Body of pancreas (tissue), 4 donors: ENCODE results near the gene DNAJB8. TPM values are rescaled to one million over a fixed set of nuclear protein-coding genes. Genes with fewer than 3 reads are reported as not detected.

Source experiments
- ATAC-seq: fragments of 150-250 bp; one replicate; pipeline ENCODE4 v1.9.1; 2016
- DNase-seq, 4 donors: peaks; one replicate each; pipeline ENCODE4 v3.0.0-alpha.2; 2019
- H3K27ac ChIP-seq, 4 donors: fragments of 200-600 bp; sonication (generic); 1 replicate in 3 of 4; 2 replicates in 1 of 4; pipeline versions ENCODE4 v1.5.1 to v1.6.1; 2016 to 2019; ENCODE audit warnings: mild to moderate bottlenecking in 1 of 4, mixed read lengths in 1 of 4, moderate library complexity in 1 of 4
- H3K27me3 ChIP-seq, 2 donors: fragments of 200-600 bp; sonication (generic); one replicate each; pipeline ENCODE4 v1.6.0; 2016; ENCODE audit warnings: mild to moderate bottlenecking in 1 of 2
- H3K36me3 ChIP-seq, 2 donors: fragments of 200-600 bp; sonication (generic); replicated peaks in 1 of 2; 2 replicates each; pipeline ENCODE4 v1.5.1; 2016; ENCODE audit warnings: low read depth in 2 of 2; ENCODE audit not compliant: insufficient read depth in 1 of 2
- H3K4me1 ChIP-seq: fragments of 200-600 bp; sonication (generic); one replicate; pipeline ENCODE4 v1.6.0; 2016
- H3K4me3 ChIP-seq, 2 donors: fragments of 200-600 bp; sonication (generic); 1 replicate in 1 of 2; 2 replicates in 1 of 2; pipeline ENCODE4 v1.5.1; 2016 to 2019
- H3K9me3 ChIP-seq, 3 donors: fragments of 200-600 bp; sonication (generic); 1 replicate in 2 of 3; 2 replicates in 1 of 3; pipeline ENCODE4 v1.5.1; 2016
- POLR2A ChIP-seq, 3 donors: fragments of 450-650 bp; IDR thresholded peaks; one replicate each; pipeline ENCODE4 v1.6.1; 2016; ENCODE audit warnings: antibody characterized with exemption in 3 of 3, mild to moderate bottlenecking in 2 of 3
- WGBS, 2 donors: methylation state at CpG; one replicate each; pipeline ENCODE4 v1.1.5; 2017; 5-methylcytosine and 5-hydroxymethylcytosine counted together
- intact Hi-C: fragments of 100-400 bp; cut with DNase I; formaldehyde crosslinking; loops from one replicate; pipeline ENCODE4 v1.15.1; 2023
- total RNA-seq, 2 donors: library from RNA; depleted of rRNA; stranded (reverse); fragments of >200 nt; gene quantifications; one replicate each; pipeline ENCODE4 v1.1.0, GENCODE V29; 2016
- TF ChIP-seq, protein P1 (sequence below), 7 experiments: fragments of 450-650 bp in 4 of 7; fragments of 200-600 bp in 3 of 7; sonication (generic) in 3 of 7; IDR thresholded peaks; one replicate each; pipeline ENCODE4 v1.5.1; 2016 to 2019; ENCODE audit warnings: antibody characterized with exemption in 7 of 7

The DNAJB8 gene
- total RNA-seq, 2 donors from 2014 or later = not detected

DNA sequence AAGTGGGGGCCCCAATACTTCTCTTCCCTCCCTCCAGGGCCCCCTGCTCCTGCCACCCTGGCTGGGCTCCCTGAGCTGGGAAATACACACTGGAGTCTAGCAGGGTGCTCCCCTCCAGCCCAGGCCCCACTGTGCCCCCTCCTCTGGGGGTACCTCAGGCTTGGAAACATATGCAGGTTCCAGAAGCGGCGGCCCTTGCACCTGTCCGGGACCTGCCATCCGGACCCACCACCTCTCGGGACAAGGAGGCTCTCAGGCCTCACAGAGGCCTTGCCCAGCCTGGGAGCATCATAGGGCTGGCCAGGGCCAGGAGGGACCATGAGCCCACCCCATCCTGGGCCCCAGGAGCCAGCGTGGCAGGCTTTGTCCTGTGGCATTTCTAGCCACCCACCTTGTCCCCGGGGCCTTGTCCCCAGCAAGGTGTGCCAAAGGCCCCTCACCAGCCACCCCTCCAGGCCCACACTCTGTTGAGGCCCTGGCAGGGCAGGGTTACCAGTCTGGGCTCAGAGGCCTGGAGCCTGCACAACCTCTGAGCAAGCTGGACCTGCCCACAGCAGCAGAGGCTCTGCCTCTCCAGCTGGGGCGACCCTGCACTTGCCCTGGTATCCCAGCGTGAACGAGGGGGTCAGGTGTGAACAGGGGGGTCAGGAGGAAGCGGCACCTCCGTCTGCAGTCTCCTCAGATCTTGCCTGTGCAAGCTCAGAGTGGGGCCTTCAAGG is 45.8 kb downstream of the DNAJB8 start:
- ATAC-seq (no peak), DNase-seq (no peak)
- Histone ChIP-seq H3K4me3 (no peak overlapping the region), H3K27ac (no peak overlapping the region), H3K9me3 (no peaks in the 10 kb centered on the region), H3K36me3 (no peaks in the 10 kb centered on the region), H3K27me3 (no peaks in the 10 kb centered on the region), H3K4me1 (peaks cover 6% of the 10 kb centered on the region)
- intact Hi-C loops = loop anchor here (10.0 kb wide), 1 partner anchor 164 kb away; no protein-coding TSS in a partner anchor
- 83% methylated on average over 10 of the region's 12 CpGs; no CpG with 5 or more reads in 1 of the 2 donors for WGBS, 2 donors
- no peak for TF ChIP-seq POLR2A (IDR thresholded peaks at IDR 0.05)
- TF ChIP-seq, protein P1, sequence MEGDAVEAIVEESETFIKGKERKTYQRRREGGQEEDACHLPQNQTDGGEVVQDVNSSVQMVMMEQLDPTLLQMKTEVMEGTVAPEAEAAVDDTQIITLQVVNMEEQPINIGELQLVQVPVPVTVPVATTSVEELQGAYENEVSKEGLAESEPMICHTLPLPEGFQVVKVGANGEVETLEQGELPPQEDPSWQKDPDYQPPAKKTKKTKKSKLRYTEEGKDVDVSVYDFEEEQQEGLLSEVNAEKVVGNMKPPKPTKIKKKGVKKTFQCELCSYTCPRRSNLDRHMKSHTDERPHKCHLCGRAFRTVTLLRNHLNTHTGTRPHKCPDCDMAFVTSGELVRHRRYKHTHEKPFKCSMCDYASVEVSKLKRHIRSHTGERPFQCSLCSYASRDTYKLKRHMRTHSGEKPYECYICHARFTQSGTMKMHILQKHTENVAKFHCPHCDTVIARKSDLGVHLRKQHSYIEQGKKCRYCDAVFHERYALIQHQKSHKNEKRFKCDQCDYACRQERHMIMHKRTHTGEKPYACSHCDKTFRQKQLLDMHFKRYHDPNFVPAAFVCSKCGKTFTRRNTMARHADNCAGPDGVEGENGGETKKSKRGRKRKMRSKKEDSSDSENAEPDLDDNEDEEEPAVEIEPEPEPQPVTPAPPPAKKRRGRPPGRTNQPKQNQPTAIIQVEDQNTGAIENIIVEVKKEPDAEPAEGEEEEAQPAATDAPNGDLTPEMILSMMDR (IDR thresholded peaks at IDR 0.05) = no peak

- H3K27ac ChIP-seq = no peak overlapping the region
- no peak overlapping the region for H3K4me3 ChIP-seq
- WGBS, 2 donors = 93 to 96% methylated on average over 7 of the region's 7 CpGs
- DNase-seq (no peak), ATAC-seq (no peak)
- no peak for TF ChIP-seq POLR2A (IDR thresholded peaks at IDR 0.05)
- TF ChIP-seq, protein P1 (IDR thresholded peaks at IDR 0.05) = no peak
- H3K36me3 ChIP-seq = no peaks in the 10 kb centered on the region
- no peaks in the 10 kb centered on the region for H3K9me3 ChIP-seq
- intact Hi-C loops = loop anchor here (10.0 kb wide), 1 partner anchor 165 kb away; no protein-coding TSS in a partner anchor
- H3K27me3 ChIP-seq = no peaks in the 10 kb centered on the region
- H3K4me1 ChIP-seq = no peaks in the 10 kb centered on the region
Observed at GRCh38 chr3:128420289-128420688, 46.4 kb downstream of the DNAJB8 start.

DNA sequence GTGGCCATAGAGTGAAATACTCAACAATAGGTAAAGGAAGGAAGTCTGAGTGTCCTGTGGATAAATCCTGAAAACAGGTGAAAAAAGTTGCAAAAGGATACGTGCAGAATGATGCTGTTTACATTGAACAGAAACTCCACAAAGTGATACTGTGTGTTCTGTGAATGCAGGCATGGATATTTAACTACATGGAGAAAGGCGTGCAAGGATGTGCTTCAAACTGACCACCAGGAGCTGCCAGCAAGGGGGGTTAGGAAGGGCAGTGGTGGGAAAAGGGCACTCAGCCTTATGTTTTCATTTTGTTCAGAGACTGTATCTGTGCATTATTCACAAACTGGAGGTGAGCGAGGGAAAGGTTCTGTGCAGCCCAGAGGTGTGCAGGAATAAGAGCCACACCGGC is 47.4 kb downstream of the DNAJB8 start:
- no peak overlapping the region for H3K27ac ChIP-seq
- ATAC-seq = no peak
- TF ChIP-seq POLR2A (IDR thresholded peaks at IDR 0.05) = no peak
- H3K27me3 ChIP-seq = no peaks in the 10 kb centered on the region
- H3K36me3 ChIP-seq = no peaks in the 10 kb centered on the region
- intact Hi-C loops = no loop called here
- H3K4me3 ChIP-seq = no peak overlapping the region
- H3K9me3 ChIP-seq = no peaks in the 10 kb centered on the region
- no peak for DNase-seq
- WGBS, 2 donors = 88 to 93% methylated on average over 4 of the region's 4 CpGs
- H3K4me1 ChIP-seq = no peaks in the 10 kb centered on the region

DNA sequence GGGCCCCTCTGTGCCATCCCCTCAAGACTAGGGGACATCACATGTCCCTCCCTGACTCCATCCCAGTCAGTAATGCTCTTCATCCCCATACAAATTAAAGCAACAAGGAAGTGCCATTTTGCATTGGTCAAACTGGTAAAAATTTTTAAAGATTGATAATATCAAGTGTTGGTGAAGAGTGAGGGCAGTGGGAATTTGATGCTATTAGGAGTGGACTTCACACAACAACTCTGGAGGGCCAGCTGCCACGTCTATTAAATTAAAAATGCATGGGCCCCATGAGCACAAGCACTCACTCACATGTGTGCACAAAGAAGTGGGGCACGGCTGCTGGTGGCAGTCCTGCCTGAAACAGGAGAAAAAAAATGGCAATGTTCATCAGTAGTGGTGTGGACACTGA is 47.8 kb downstream of the DNAJB8 start:
- WGBS, 2 donors = 84 to 91% methylated on average over 2 of the region's 2 CpGs
- intact Hi-C loops = no loop called here
- ATAC-seq = no peak
- no peak overlapping the region for H3K27ac ChIP-seq
- TF ChIP-seq, protein P1 (IDR thresholded peaks at IDR 0.05) = no peak
- no peak for TF ChIP-seq POLR2A (IDR thresholded peaks at IDR 0.05)
- H3K4me1 ChIP-seq = no peaks in the 10 kb centered on the region
- no peak for DNase-seq
- no peaks in the 10 kb centered on the region for H3K9me3 ChIP-seq
- no peaks in the 10 kb centered on the region for H3K27me3 ChIP-seq
- no peaks in the 10 kb centered on the region for H3K36me3 ChIP-seq
- H3K4me3 ChIP-seq = no peak overlapping the region

GRCh38 chr3:128416578-128417211 is 50.0 kb downstream of the DNAJB8 start:
- Histone ChIP-seq H3K4me3 (no peak overlapping the region), H3K9me3 (no peaks in the 10 kb centered on the region), H3K27me3 (no peaks in the 10 kb centered on the region), H3K4me1 (peaks cover 12% of the 10 kb centered on the region), H3K27ac (no peak overlapping the region), H3K36me3 (no peaks in the 10 kb centered on the region)
- 77 to 87% methylated on average over 10 to 11 of the region's 12 CpGs for WGBS, 2 donors
- ATAC-seq (no peak), DNase-seq (no peak)
- TF ChIP-seq, protein P1 (IDR thresholded peaks at IDR 0.05) = no peak
- intact Hi-C loops = no loop called here
